CD4-positive, CD25-positive, alpha-beta regulatory T cell (primary cell): ENCODE results near the gene NFIX. TPM values are rescaled to one million over a fixed set of nuclear protein-coding genes. Genes with fewer than 3 reads are reported as not detected.
A peak's percentile ranks its signal among the peaks of the same experiment; 100 is the strongest.

ENCODE experiments used
- ATAC-seq, 2 donors: fragments of 150-1000 bp; cut with Tn5 transposase; one replicate each; pipeline ENCODE4 v1.10.0; 2021; ENCODE audit warnings: low read depth in 2 of 2, moderate number of reproducible peaks in 2 of 2, moderate library complexity in 1 of 2
- DNase-seq, 3 donors: peaks; one replicate each; pipeline versions ENCODE4 v3.0.0 to v3.0.0-alpha.2; 2012 to 2022; ENCODE audit warnings: mixed read lengths in 1 of 3
- H3K27ac ChIP-seq: one replicate; pipeline ENCODE4 v1.7.0; 2013; ENCODE audit warnings: mild to moderate bottlenecking, low read length; ENCODE audit not compliant: insufficient read depth, poor library complexity, severe bottlenecking
- H3K27me3 ChIP-seq: one replicate; pipeline ENCODE4 v1.7.0; 2013; ENCODE audit warnings: low read length; ENCODE audit not compliant: control insufficient read depth, insufficient read depth
- H3K36me3 ChIP-seq: one replicate; pipeline ENCODE4 v1.7.0; 2013; ENCODE audit warnings: mild to moderate bottlenecking, low read length, moderate library complexity; ENCODE audit not compliant: control insufficient read depth, insufficient read depth
- H3K4me1 ChIP-seq: 2 replicates; pipeline ENCODE4 v1.7.0; 2013; ENCODE audit warnings: mild to moderate bottlenecking, low read length; ENCODE audit not compliant: insufficient read depth, control insufficient read depth, poor library complexity, severe bottlenecking
- H3K4me3 ChIP-seq: one replicate; pipeline ENCODE4 v1.7.0; 2013; ENCODE audit warnings: low read depth, mild to moderate bottlenecking, low read length, moderate library complexity
- H3K9me3 ChIP-seq, 2 experiments: 1 replicate in 1 of 2; 2 replicates in 1 of 2; pipeline ENCODE4 v1.7.0; 2013; ENCODE audit warnings: low read length in 2 of 2, mild to moderate bottlenecking in 1 of 2, moderate library complexity in 1 of 2; ENCODE audit not compliant: control insufficient read depth in 2 of 2
- H3K27ac Mint-ChIP-seq, 3 donors: one replicate each; pipeline ENCODE4 v1.8.0; 2020 to 2022; ENCODE audit warnings: mild to moderate bottlenecking in 3 of 3, mixed read lengths in 3 of 3, moderate library complexity in 2 of 3
- H3K27me3 Mint-ChIP-seq: one replicate; pipeline ENCODE4 v1.8.0; 2022; ENCODE audit warnings: mild to moderate bottlenecking, mixed read lengths
- H3K36me3 Mint-ChIP-seq: one replicate; pipeline ENCODE4 v1.8.0; 2020; ENCODE audit warnings: mixed read lengths
- H3K4me1 Mint-ChIP-seq, 4 donors: one replicate each; pipeline ENCODE4 v1.8.0; 2020 to 2022; ENCODE audit warnings: mixed read lengths in 4 of 4, mild to moderate bottlenecking in 1 of 4
- H3K4me3 Mint-ChIP-seq, 4 donors: one replicate each; pipeline ENCODE4 v1.8.0; 2020 to 2022; ENCODE audit warnings: mild to moderate bottlenecking in 4 of 4, mixed read lengths in 4 of 4, moderate library complexity in 3 of 4
- H3K9me3 Mint-ChIP-seq, 7 donors: one replicate each; pipeline ENCODE4 v1.8.0; 2020 to 2022; ENCODE audit warnings: mixed read lengths in 7 of 7, mild to moderate bottlenecking in 3 of 7, moderate library complexity in 2 of 7
- polyA plus RNA-seq, 4 donors: library from polyadenylated mRNA; unstranded; fragments of 300-500 nt; fragmentation: Illumina TruSeq; gene quantifications; one replicate each; pipeline ENCODE4 v1.2.3, GENCODE V29; 2021
- total RNA-seq: library from RNA; stranded (reverse); gene quantifications from one replicate; pipeline ENCODE4 v1.2.3, GENCODE V29; 2022

NFIX gene
- total and polyA plus RNA-seq, 5 donors from 2014 or later: 0.15 to 1.2 TPM; not detected in 3

DNA sequence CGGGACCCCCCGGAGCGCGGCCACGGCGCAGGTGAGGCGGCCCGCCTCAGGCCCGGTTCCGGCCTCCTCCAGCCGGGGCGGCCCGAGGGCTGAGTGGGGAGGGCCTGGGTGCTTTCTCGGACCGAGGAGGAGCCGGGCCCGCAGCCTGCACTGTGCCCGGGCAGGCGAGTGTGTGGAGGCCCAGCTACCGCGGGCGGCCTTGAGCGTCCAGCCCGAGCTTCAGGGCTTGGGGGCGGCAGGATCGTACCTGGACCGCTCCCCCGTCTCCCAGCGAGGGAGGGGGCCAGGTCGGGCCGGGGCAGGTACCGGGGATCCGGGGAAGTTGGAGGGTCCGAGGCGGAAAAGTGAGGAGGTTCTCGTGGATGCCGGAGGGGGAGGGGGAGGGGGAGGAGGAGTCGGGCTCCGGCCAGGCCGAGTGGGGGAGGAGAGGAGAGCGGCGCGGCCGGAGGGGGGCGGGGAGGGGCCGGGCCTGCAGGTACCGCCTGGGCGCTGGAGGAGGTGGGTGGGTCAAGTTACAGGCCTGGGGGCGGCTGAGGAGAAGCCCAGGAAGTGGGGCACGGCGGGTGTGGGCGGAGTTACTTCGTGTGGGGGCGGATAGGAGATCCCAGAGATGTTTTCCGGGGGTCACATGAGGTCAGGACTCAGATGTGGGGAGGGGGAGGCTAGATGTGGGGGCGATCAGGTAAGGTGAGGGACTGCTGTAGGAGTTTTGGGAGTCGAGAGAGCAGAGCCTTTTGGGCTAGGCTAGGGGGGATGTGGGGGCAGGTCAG, 123.3 kb downstream of the NFIX start:
- peaks cover 7% of the 10 kb centered on the region for H3K36me3 ChIP-seq
- no peaks in the 10 kb centered on the region for H3K9me3 ChIP-seq
- Mint-ChIP-seq H3K27ac (peak overlapping the region; percentile 64 to 90 (median 80)), H3K36me3 (no peaks in the 10 kb centered on the region), H3K9me3 (no peaks in the 10 kb centered on the region), H3K27me3 (no peaks in the 10 kb centered on the region), H3K4me3 (peak overlapping the region; percentile 82 to 92 (median 86)), H3K4me1 (peaks cover 5 to 72% (median 25%) of the 10 kb centered on the region in 4 donors)
- H3K27ac ChIP-seq: peak overlapping the region; percentile 51
- peaks cover 42% of the 10 kb centered on the region for H3K4me1 ChIP-seq
- ATAC-seq (no peak), DNase-seq (peak in 2 of 3 donors; percentile 42 to 47)
- H3K27me3 ChIP-seq: no peaks in the 10 kb centered on the region
- H3K4me3 ChIP-seq: peak overlapping the region; percentile 37

DNA sequence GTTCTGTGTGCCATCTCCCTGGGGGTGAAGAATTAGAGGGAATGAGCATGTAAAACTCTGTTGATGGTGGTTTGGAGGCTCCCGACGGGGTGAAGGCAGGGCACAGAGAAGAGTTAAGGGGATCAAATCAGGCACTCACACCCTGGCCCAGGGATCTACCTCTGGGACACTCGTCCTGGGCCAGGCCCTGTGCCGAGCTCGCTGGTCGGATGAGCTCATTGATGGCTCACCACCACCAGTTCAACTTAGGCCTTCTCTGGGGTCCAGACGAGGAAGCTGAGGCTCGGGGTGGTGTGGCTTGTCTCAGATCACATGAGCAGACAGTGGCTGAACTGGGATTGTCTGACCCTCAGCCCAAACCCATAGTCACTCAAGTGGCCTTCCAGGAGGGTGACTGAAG, 124.4 kb downstream of the NFIX start:
- H3K36me3 ChIP-seq: peaks cover 7% of the 10 kb centered on the region
- Mint-ChIP-seq H3K27me3 (no peaks in the 10 kb centered on the region), H3K9me3 (no peaks in the 10 kb centered on the region), H3K4me1 (peaks cover 5 to 75% (median 28%) of the 10 kb centered on the region in 4 donors), H3K27ac (peak overlapping the region; percentile 56 to 80 (median 64)), H3K36me3 (no peaks in the 10 kb centered on the region), H3K4me3 (peak overlapping the region in 3 of 4 donors; percentile 82 to 88 (median 84))
- peak overlapping the region; percentile 37 for H3K4me3 ChIP-seq
- H3K4me1 ChIP-seq: peaks cover 42% of the 10 kb centered on the region
- no peaks in the 10 kb centered on the region for H3K9me3 ChIP-seq
- no peak for ATAC-seq
- no peak for DNase-seq
- H3K27ac ChIP-seq: no peak overlapping the region
- no peaks in the 10 kb centered on the region for H3K27me3 ChIP-seq

DNA sequence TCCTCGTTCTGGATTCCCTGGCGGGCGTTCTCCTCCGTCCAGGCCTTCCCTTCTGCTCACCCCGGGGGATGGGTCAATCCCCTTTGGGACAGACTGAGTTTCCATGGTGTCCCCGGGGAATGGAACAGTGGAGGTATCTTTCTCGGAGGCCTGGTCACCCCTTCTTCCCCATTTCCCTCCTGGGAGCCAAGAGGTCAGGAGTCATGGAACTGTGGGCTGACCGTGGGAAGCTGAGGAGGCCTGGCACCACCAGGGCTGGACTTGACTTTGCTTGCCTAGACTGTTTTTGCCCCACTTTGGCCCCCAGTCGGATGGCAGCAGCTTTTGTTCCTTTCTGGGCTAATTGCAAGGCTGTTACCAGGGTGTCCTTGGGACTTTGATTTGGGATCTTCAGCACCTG, 124.8 kb downstream of the NFIX start:
- Histone ChIP-seq H3K27me3 (no peaks in the 10 kb centered on the region), H3K4me3 (no peak overlapping the region), H3K27ac (no peak overlapping the region), H3K4me1 (peaks cover 42% of the 10 kb centered on the region), H3K36me3 (peaks cover 7% of the 10 kb centered on the region), H3K9me3 (no peaks in the 10 kb centered on the region)
- no peak for DNase-seq
- no peaks in the 10 kb centered on the region for H3K27me3 Mint-ChIP-seq
- no peak for ATAC-seq
- H3K27ac Mint-ChIP-seq: peak overlapping the region in 2 of 3 donors; percentile 60 to 69
- H3K36me3 Mint-ChIP-seq: no peaks in the 10 kb centered on the region
- peaks cover 5 to 73% (median 28%) of the 10 kb centered on the region in 4 donors for H3K4me1 Mint-ChIP-seq
- H3K9me3 Mint-ChIP-seq: no peaks in the 10 kb centered on the region
- H3K4me3 Mint-ChIP-seq: peak overlapping the region; percentile 78 to 88 (median 83)

DNA sequence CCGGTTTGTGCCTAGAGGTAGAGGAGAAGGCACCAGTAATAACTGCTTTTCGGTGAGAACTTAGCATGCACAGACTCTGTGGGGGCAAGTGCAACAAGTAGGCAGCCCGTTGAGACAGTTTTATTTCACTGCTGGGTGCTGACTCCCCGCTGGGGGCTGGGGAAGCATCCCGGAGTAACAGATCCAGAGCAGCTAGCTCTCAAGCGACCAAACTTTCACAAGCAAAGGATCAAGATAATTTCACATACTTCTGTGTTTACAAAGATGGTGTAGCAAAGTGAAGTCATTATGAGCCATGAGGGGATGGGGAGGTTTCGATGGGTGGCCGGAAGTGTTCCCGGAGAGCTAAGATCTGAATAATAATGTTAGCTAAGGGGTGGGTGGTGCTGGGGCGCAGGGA, 125.5 kb downstream of the NFIX start:
- DNase-seq (no peak), ATAC-seq (no peak)
- Mint-ChIP-seq H3K4me3 (peak overlapping the region; percentile 56 to 90 (median 72)), H3K27ac (peak overlapping the region in 1 of 3 donors; percentile 69), H3K9me3 (no peaks in the 10 kb centered on the region), H3K4me1 (peaks cover 5 to 68% (median 28%) of the 10 kb centered on the region in 4 donors), H3K36me3 (no peaks in the 10 kb centered on the region), H3K27me3 (no peaks in the 10 kb centered on the region)
- peaks cover 7% of the 10 kb centered on the region for H3K36me3 ChIP-seq
- no peaks in the 10 kb centered on the region for H3K27me3 ChIP-seq
- H3K4me3 ChIP-seq: no peak overlapping the region
- no peaks in the 10 kb centered on the region for H3K9me3 ChIP-seq
- peaks cover 37% of the 10 kb centered on the region for H3K4me1 ChIP-seq
- no peak overlapping the region for H3K27ac ChIP-seq

DNA sequence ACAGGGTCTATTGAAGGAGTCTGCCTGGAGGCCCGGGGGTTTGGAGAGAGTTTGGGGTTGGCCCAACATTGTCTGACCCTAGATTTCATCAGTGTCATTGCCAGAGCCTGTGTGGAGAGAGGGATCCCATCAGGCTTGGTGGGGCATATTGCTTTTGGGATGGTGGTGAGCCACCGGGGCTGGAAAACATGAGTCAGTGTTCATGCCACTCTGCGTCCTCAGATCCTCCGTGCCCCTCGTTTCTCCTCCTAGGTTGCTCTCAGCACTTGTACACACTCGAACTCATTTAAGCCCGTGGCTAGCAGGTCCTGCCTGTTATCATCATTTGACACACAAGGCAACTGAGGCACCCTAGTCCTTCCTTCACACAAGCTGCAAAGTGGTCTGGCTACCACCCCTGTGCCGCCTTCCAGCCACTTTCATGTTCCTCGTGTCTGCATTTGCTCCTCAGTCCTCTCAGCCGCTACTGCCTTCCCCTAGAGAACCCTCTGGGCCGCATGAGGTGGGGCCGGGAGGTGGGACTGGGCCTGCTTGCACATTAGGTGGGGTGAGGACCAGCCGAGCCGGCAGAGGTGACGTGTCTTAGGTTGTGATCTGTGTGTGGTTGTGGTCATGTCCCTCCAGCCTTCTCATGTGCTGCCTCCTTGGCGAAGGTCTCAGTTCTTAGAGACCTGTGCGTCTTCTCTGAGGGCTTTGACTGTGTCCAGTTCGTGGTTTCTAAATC, 126.4 kb downstream of the NFIX start:
- H3K4me3 ChIP-seq: no peak overlapping the region
- H3K36me3 ChIP-seq: peaks cover 7% of the 10 kb centered on the region
- ATAC-seq: no peak
- no peaks in the 10 kb centered on the region for H3K9me3 ChIP-seq
- Mint-ChIP-seq H3K27ac (peak overlapping the region in 1 of 3 donors; percentile 28), H3K4me3 (peak overlapping the region in 2 of 4 donors; percentile 16 to 90), H3K27me3 (no peaks in the 10 kb centered on the region), H3K36me3 (no peaks in the 10 kb centered on the region), H3K9me3 (no peaks in the 10 kb centered on the region), H3K4me1 (peaks cover 5 to 61% (median 26%) of the 10 kb centered on the region in 4 donors)
- no peak overlapping the region for H3K27ac ChIP-seq
- H3K27me3 ChIP-seq: no peaks in the 10 kb centered on the region
- peaks cover 28% of the 10 kb centered on the region for H3K4me1 ChIP-seq
- DNase-seq: no peak

DNA sequence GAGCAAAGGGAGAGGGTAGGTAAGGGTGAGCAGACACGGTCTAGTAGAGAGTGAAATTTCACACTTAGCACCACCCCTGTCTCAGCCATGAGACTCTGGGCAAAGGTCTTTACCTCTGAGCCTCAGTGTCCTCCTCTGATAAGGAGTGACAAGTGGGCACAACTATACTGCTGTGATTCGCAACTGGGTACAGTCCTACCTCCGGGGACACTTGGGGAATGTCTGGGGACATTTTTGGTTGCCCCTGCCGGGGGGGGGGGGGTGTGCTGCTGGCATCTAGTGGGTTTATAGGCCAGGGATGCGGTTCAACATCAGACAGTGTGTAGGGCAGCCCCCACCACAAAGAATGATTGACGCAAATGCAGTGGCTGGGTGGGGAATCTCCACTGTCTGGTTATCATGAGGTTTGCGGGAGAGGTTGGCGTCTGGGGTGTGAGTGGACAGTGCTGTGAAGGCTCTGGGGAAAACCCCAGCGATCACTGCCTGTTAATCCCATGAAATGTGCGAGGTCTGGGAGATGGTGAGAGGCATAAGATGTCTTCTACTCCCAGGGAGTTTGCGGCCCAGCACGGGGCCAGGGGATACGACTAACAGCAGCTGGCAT, 127.1 kb downstream of the NFIX start:
- peak overlapping the region in 3 of 4 donors; percentile 16 to 90 (median 16) for H3K4me3 Mint-ChIP-seq
- Histone ChIP-seq H3K4me3 (no peak overlapping the region), H3K27me3 (no peaks in the 10 kb centered on the region), H3K36me3 (peaks cover 7% of the 10 kb centered on the region), H3K27ac (no peak overlapping the region), H3K9me3 (no peaks in the 10 kb centered on the region), H3K4me1 (peaks cover 23% of the 10 kb centered on the region)
- no peaks in the 10 kb centered on the region for H3K9me3 Mint-ChIP-seq
- peak overlapping the region in 1 of 3 donors; percentile 28 for H3K27ac Mint-ChIP-seq
- no peaks in the 10 kb centered on the region for H3K27me3 Mint-ChIP-seq
- DNase-seq: no peak
- ATAC-seq: no peak
- no peaks in the 10 kb centered on the region for H3K36me3 Mint-ChIP-seq
- peaks cover 5 to 55% (median 25%) of the 10 kb centered on the region in 4 donors for H3K4me1 Mint-ChIP-seq

DNA sequence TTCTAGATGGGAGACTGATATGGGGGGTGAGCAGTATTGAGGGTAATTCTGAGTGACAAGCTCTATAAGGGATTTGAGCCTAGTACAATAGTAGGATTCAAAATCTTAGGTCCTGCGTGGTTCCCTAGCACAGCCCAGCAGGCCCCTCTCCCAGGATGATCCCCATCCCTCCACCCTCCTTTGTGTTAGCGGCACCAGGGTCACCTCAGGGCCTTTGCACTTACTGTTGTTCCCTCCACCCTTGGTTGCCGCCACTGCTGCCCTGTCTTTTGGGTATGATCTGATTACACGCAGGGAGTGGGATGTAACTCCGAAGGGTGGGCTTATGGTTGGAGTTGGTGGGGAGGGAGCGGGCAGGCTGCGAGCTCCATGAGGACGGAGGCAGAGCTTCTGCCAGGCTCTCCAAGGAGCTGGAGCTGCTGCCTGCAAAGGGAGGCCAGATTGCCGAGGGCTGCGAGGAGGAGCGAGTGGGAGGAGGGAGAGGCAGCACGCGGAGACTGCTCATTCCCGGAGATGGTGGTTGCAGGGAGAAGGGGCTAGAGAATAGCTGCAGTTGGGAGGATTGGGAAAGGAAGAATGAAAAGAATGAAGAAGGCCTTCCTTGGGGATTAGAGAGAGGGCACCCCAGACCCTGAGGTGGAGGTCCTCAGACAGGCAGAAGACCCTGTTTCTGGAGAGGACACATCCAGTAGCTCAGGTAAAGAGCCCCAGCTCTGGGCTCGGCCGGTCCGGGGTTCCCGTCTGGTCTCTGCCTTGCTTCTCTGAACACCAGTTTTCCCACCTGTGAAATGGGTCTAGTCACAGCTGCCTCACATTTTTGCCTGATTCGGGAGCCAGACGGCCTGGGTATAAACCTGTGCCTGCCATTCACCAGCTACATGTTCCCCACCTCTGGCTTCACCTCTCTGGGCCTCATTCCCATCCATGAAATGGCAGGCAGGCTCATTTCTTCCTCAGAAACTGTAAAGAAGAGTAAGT, 128.0 kb downstream of the NFIX start:
- peaks cover 18% of the 10 kb centered on the region for H3K4me1 ChIP-seq
- no peaks in the 10 kb centered on the region for H3K27me3 ChIP-seq
- Mint-ChIP-seq H3K4me3 (peak overlapping the region in 2 of 4 donors; percentile 58 to 90), H3K36me3 (no peaks in the 10 kb centered on the region), H3K27ac (no peak overlapping the region), H3K27me3 (no peaks in the 10 kb centered on the region), H3K9me3 (no peaks in the 10 kb centered on the region), H3K4me1 (peaks cover 0 to 55% (median 29%) of the 10 kb centered on the region in 4 donors)
- no peak overlapping the region for H3K27ac ChIP-seq
- H3K4me3 ChIP-seq: no peak overlapping the region
- ATAC-seq (no peak), DNase-seq (no peak)
- H3K9me3 ChIP-seq: no peaks in the 10 kb centered on the region
- H3K36me3 ChIP-seq: peaks cover 7% of the 10 kb centered on the region
